H9 (cell line): Measurements from ENCODE around the gene SWT1. TPM values are rescaled to one million over a fixed set of nuclear protein-coding genes. Genes with fewer than 3 reads are reported as not detected.

Source experiments
- DNase-seq: peaks from one replicate; pipeline ENCODE4 v3.0.0-alpha.2; 2017
- H2AFZ ChIP-seq: one replicate; pipeline ENCODE4 v1.6.1; 2013; ENCODE audit warnings: mild to moderate bottlenecking, low read length, control low read depth, moderate library complexity
- H2AK5ac ChIP-seq: 2 replicates; pipeline ENCODE4 v1.6.1; 2013; ENCODE audit warnings: low read length, control low read depth, mixed read lengths; ENCODE audit not compliant: insufficient read length
- H2BK120ac ChIP-seq: one replicate; pipeline ENCODE4 v1.6.1; 2013; ENCODE audit warnings: low read depth, mild to moderate bottlenecking, low read length, control low read depth, inconsistent platforms; ENCODE audit not compliant: poor library complexity, severe bottlenecking
- H2BK12ac ChIP-seq: 2 replicates; pipeline ENCODE4 v1.6.1; 2013; ENCODE audit warnings: low read length, control low read depth, mixed read lengths, low read depth; ENCODE audit not compliant: insufficient read length
- H2BK15ac ChIP-seq: 2 replicates; pipeline ENCODE4 v1.6.1; 2013; ENCODE audit warnings: low read depth, low read length, control low read depth
- H2BK20ac ChIP-seq: one replicate; pipeline ENCODE4 v1.6.1; 2013; ENCODE audit warnings: low read depth, mild to moderate bottlenecking, low read length, control low read depth, inconsistent platforms; ENCODE audit not compliant: poor library complexity, severe bottlenecking
- H2BK5ac ChIP-seq: 2 replicates; pipeline ENCODE4 v1.6.1; 2013; ENCODE audit warnings: low read length, control low read depth, mixed read lengths; ENCODE audit not compliant: insufficient read length
- H3K14ac ChIP-seq: 2 replicates; pipeline ENCODE4 v1.6.1; 2013; ENCODE audit warnings: low read length, control low read depth; ENCODE audit not compliant: insufficient read depth
- H3K18ac ChIP-seq: 2 replicates; pipeline ENCODE4 v1.6.1; 2013; ENCODE audit warnings: low read depth, mild to moderate bottlenecking, mixed read lengths, low read length, control low read depth; ENCODE audit not compliant: insufficient read length
- H3K23ac ChIP-seq: 2 replicates; pipeline ENCODE4 v1.6.1; 2013; ENCODE audit warnings: low read length, control low read depth, mixed read lengths, low read depth; ENCODE audit not compliant: insufficient read length
- H3K23me2 ChIP-seq: 2 replicates; pipeline ENCODE4 v1.6.1; 2013; ENCODE audit warnings: low read depth, mild to moderate bottlenecking, mixed read lengths, low read length, control low read depth; ENCODE audit not compliant: insufficient read length, poor library complexity, severe bottlenecking
- H3K27ac ChIP-seq: 2 replicates; pipeline ENCODE4 v1.5.1; 2013; ENCODE audit warnings: low read length, control low read depth, mixed read lengths, low read depth; ENCODE audit not compliant: insufficient read length
- H3K27me3 ChIP-seq: 2 replicates; pipeline ENCODE4 v1.6.1; 2013; ENCODE audit warnings: low read length, control low read depth, inconsistent platforms; ENCODE audit not compliant: insufficient read depth
- H3K4ac ChIP-seq: 2 replicates; pipeline ENCODE4 v1.6.1; 2013; ENCODE audit warnings: low read depth, mild to moderate bottlenecking, control low read depth, inconsistent platforms, low read length, moderate library complexity
- H3K4me1 ChIP-seq: 2 replicates; pipeline ENCODE4 v1.6.1; 2013; ENCODE audit warnings: low read length, control low read depth, inconsistent platforms; ENCODE audit not compliant: insufficient read depth
- H3K4me2 ChIP-seq: 2 replicates; pipeline ENCODE4 v1.6.1; 2013; ENCODE audit warnings: low read length, control low read depth, mixed read lengths; ENCODE audit not compliant: insufficient read length, insufficient read depth
- H3K56ac ChIP-seq: 2 replicates; pipeline ENCODE4 v1.6.1; 2013; ENCODE audit warnings: low read depth, mild to moderate bottlenecking, mixed read lengths, low read length, control low read depth; ENCODE audit not compliant: insufficient read length
- H3K79me1 ChIP-seq: 2 replicates; pipeline ENCODE4 v1.6.1; 2013; ENCODE audit warnings: low read depth, mild to moderate bottlenecking, moderate library complexity, low read length, control low read depth, inconsistent platforms; ENCODE audit not compliant: insufficient read depth, poor library complexity, severe bottlenecking
- H3K79me2 ChIP-seq: 2 replicates; pipeline ENCODE4 v1.6.1; 2013; ENCODE audit warnings: low read length, control low read depth, inconsistent platforms; ENCODE audit not compliant: insufficient read depth
- H3K9ac ChIP-seq: 2 replicates; pipeline ENCODE4 v1.6.1; 2013; ENCODE audit warnings: low read length, control low read depth, mixed read lengths; ENCODE audit not compliant: insufficient read length; ENCODE audit errors: extremely low read depth
- H3K9me3 ChIP-seq: one replicate; pipeline ENCODE4 v1.6.1; 2013; ENCODE audit warnings: low read depth, low read length, inconsistent platforms; ENCODE audit not compliant: control insufficient read depth
- H3T11ph ChIP-seq: one replicate; pipeline ENCODE4 v1.6.1; 2013; ENCODE audit warnings: mild to moderate bottlenecking, low read length, control low read depth, inconsistent platforms
- H4K20me1 ChIP-seq: one replicate; pipeline ENCODE4 v1.6.1; 2013; ENCODE audit not compliant: control insufficient read depth, insufficient read length, insufficient read depth
- H4K5ac ChIP-seq: 2 replicates; pipeline ENCODE4 v1.6.1; 2013; ENCODE audit warnings: low read depth, mild to moderate bottlenecking, mixed read lengths, low read length, control low read depth; ENCODE audit not compliant: insufficient read length
- H4K8ac ChIP-seq: replicated peaks from 2 replicates; pipeline ENCODE4 v1.6.1; 2013; ENCODE audit warnings: low read length, control low read depth, mixed read lengths, low read depth; ENCODE audit not compliant: insufficient read length
- H4K91ac ChIP-seq: 2 replicates; pipeline ENCODE4 v1.6.1; 2013; ENCODE audit warnings: low read depth, mild to moderate bottlenecking, moderate library complexity, mixed read lengths, low read length, control low read depth; ENCODE audit not compliant: insufficient read length
- H3K27ac Mint-ChIP-seq, 3 experiments: 2 replicates in 2 of 3; 3 replicates in 1 of 3; pipeline ENCODE4 v1.8.0; 2020 to 2021; ENCODE audit warnings: mixed read lengths in 3 of 3, mild to moderate bottlenecking in 1 of 3, moderate library complexity in 1 of 3
- H3K27me3 Mint-ChIP-seq: 2 replicates; pipeline ENCODE4 v1.8.0; 2021; ENCODE audit warnings: low read depth, mild to moderate bottlenecking, moderate library complexity, mixed read lengths
- H3K36me3 Mint-ChIP-seq, 3 experiments: 2 replicates in 2 of 3; 3 replicates in 1 of 3; pipeline ENCODE4 v1.8.0; 2020 to 2021; ENCODE audit warnings: low read depth in 3 of 3, mixed read lengths in 3 of 3; ENCODE audit not compliant: insufficient read depth in 1 of 3
- H3K4me1 Mint-ChIP-seq, 2 experiments: 2 replicates each; pipeline ENCODE4 v1.8.0; 2020; ENCODE audit warnings: mixed read lengths in 2 of 2
- H3K4me3 Mint-ChIP-seq, 2 experiments: 2 replicates in 1 of 2; 3 replicates in 1 of 2; pipeline ENCODE4 v1.8.0; 2020 to 2021; ENCODE audit warnings: mild to moderate bottlenecking in 2 of 2, mixed read lengths in 2 of 2, moderate library complexity in 1 of 2
- H3K9me3 Mint-ChIP-seq, 2 experiments: 2 replicates in 1 of 2; 3 replicates in 1 of 2; pipeline ENCODE4 v1.8.0; 2020; ENCODE audit warnings: mild to moderate bottlenecking in 2 of 2, mixed read lengths in 2 of 2, moderate library complexity in 1 of 2
- WGBS: extraction: QIAGEN DNeasy Blood & Tissue Kit; methylation state at CpG from one replicate; pipeline ENCODE4 v1.1.7; 2013; ENCODE audit warnings: missing lambda C conversion rate, low lambda C conversion rate, mixed read lengths; ENCODE audit not compliant: insufficient read length; ENCODE audit errors: extremely low coverage; 5-methylcytosine and 5-hydroxymethylcytosine counted together
- total RNA-seq: library from RNA; stranded (reverse); gene quantifications from 2 replicates; pipeline ENCODE4 v1.2.1, GENCODE V29; 2021
- TF ChIP-seq, protein P1 (sequence below): fragments of 200-600 bp; sonication (generic); conservative IDR thresholded peaks from 3 replicates; pipeline ENCODE4 v1.8.0; 2021; ENCODE audit warnings: antibody characterized with exemption, mild to moderate bottlenecking

Gene SWT1
- total RNA-seq, 1 experiment from 2014 or later, result 5.2 TPM

DNA sequence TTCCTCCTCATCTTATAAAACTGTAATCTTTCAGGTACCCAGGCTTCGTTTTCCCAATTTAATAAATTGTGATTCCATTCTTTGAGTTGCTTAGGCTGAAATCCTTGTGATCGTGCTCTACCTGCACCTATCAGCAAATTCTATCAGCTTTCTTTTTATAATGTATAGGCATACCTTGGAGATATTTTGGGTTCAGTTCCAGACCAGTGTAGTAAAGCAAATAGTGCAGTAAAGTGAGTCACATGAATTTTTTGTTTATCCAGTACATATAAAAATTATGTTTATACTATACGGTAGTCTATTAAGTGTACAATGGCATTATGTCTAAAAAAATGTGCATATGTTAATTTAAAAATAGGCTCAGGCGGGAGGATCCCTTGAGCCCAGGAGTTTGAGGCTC is 5.5 kb downstream of the SWT1 start:
- Histone ChIP-seq H3K9me3 (no peaks in the 10 kb centered on the region), H3K56ac (no peak overlapping the region), H2BK5ac (no peak overlapping the region), H2BK20ac (no peak overlapping the region), H4K5ac (no peak overlapping the region), H3K4me1 (no peaks in the 10 kb centered on the region), H2BK12ac (no peak overlapping the region), H3K79me2 (no peaks in the 10 kb centered on the region), H2AFZ (no peak overlapping the region), H2AK5ac (no peak overlapping the region), H4K8ac (no peak overlapping the region), H3K23ac (no peak overlapping the region), H3K9ac (no peak overlapping the region), H3K79me1 (no peaks in the 10 kb centered on the region), H3T11ph (no peak overlapping the region), H4K20me1 (no peaks in the 10 kb centered on the region), H3K14ac (no peak overlapping the region), H2BK15ac (no peak overlapping the region), H4K91ac (no peak overlapping the region), H3K4ac (no peak overlapping the region), H3K27ac (no peak overlapping the region), H3K18ac (no peak overlapping the region), H3K4me2 (no peak overlapping the region), H2BK120ac (no peak overlapping the region), H3K27me3 (no peaks in the 10 kb centered on the region), H3K23me2 (peaks cover 6% of the 10 kb centered on the region)
- TF ChIP-seq, protein P1, sequence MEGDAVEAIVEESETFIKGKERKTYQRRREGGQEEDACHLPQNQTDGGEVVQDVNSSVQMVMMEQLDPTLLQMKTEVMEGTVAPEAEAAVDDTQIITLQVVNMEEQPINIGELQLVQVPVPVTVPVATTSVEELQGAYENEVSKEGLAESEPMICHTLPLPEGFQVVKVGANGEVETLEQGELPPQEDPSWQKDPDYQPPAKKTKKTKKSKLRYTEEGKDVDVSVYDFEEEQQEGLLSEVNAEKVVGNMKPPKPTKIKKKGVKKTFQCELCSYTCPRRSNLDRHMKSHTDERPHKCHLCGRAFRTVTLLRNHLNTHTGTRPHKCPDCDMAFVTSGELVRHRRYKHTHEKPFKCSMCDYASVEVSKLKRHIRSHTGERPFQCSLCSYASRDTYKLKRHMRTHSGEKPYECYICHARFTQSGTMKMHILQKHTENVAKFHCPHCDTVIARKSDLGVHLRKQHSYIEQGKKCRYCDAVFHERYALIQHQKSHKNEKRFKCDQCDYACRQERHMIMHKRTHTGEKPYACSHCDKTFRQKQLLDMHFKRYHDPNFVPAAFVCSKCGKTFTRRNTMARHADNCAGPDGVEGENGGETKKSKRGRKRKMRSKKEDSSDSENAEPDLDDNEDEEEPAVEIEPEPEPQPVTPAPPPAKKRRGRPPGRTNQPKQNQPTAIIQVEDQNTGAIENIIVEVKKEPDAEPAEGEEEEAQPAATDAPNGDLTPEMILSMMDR, result no peak
- no peaks in the 10 kb centered on the region for H3K36me3 Mint-ChIP-seq
- H3K27me3 Mint-ChIP-seq, result no peaks in the 10 kb centered on the region
- DNase-seq, result no peak
- no CpG with 5 or more reads among the region's 4 CpGs for WGBS
- H3K9me3 Mint-ChIP-seq, result no peaks in the 10 kb centered on the region
- no peak overlapping the region for H3K27ac Mint-ChIP-seq
- H3K4me3 Mint-ChIP-seq, result no peak overlapping the region
- H3K4me1 Mint-ChIP-seq, result peaks cover 6 to 9% of the 10 kb centered on the region in 2 experiments; a peak in 3 of 4 replicates
